GM18858 (cell line): ENCODE measurements around the gene LRRC9.
"Not testable (repeated sequence)": the region's sequence is repeated elsewhere in the genome, so short reads cannot be mapped to it uniquely, and the experiment has no call there.

Experiments used
- ATAC-seq: cut with Tn5 transposase; IDR thresholded peaks from one replicate; pipeline ENCODE4 v1.9.1; 2021; ENCODE audit not compliant: unreplicated experiment

Gene LRRC9

DNA sequence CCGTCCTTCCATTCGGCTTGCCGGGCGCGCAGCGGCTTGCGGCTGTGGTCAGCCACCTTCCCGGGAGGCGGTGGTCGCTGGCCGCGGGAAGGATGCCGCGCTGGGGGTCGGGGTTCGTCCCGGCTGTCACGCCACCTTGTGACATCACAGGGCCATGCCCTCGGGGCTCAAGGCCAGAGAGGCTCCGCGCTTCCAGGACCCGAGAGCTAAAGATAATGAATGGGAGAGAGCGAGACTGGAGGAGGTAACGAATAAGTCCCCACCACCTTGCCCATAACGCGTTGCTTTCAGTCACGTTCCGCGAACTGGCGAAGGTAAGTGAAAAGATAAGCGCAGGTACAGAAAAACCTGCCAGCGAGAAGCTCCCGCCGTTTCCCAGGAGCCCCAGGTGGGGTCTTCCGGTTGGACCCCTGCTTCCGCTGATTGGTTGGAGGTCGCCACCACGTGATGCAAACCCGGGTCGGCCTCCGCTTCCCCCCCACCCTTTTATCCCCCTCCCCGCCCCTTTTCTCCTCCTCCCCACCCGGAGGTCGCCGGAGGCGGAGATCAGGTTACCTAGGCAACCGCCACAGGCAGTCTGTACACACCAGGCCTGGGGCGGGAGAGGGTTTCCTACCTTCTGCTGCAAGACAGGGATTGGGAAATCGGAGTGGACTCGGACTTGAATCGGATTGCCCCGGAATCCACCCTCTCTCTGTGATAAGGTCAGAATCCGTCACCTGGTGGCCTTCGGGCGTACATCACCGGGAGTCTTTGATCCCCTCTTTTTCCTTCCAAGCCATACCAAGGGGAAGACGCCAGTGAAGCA lies at the start of gene LRRC9:
Gene LRRC9, plus strand, starts transcription at position 575 of the 808 bp plus-strand sequence.
- ATAC-seq, result no peak

GRCh38 chr14:59870277-59871165 lies 49.4 kb upstream of the LRRC9 start, which contains the start of gene RTN1:
RTN1 (minus strand) TSS chr14:59870776; CDS start chr14:59870630, 146 bp downstream.
- peak; percentile 39 for ATAC-seq

GRCh38 chr14:59871166-59871495 lies 48.8 kb upstream of the LRRC9 start:
- ATAC-seq, result no peak

GRCh38 chr14:59882957-59883356 lies 37.0 kb upstream of the LRRC9 start:
- ATAC-seq, result no peak

- no peak for ATAC-seq
Measured at GRCh38 chr14:59890676-59891075, 29.3 kb upstream of the LRRC9 start.

DNA sequence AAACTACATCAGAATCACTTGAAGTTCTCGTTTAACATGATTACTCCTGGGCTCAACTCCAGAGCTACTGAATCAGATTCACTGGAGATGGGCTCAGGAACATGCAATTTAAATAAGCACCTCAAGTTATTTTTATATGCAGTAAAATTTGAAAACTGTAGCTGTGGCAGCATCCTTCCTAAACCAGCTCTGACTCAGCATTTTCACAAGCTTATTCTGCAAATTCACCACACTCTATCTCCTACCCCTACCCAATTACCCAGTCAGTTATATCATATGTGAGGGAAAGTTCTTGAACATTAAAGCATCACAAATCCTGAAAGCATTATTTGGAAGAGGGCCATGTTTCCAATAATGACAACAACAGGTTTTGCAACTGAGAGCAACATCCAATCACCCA lies 24.2 kb upstream of the LRRC9 start:
- ATAC-seq, result no peak

DNA sequence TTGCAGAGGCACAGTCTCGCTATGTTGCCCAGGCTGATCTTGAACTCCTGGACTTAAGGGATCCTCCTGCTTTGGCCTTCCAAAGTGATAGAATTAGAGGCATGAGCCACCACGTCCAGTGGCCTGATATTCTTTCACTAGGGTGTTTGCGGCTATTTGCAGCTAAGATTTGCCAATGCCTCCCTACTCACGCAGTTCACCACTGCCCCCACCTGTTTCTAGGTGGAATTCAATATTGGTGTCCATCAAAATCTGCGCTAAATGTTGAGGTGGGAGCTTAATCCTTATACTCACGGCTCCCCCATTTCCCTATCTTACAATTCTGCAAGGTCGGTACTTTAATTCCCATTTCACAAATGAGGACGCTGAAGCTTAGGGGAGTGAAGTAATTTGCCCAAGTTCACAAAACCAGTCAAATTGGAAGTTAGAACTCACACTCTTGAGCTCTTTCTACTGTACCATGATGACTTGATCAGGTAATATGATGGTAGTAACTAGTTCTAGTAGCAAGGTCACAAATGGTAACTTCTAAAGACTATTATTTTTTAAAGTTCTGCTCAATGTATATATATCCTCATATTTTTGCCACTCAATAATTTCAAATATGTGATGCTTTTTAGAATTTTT lies 22.1 kb upstream of the LRRC9 start:
- no peak for ATAC-seq

GRCh38 chr14:59900556-59900955 lies 19.4 kb upstream of the LRRC9 start:
- no peak for ATAC-seq

- ATAC-seq, result no peak
Measured at GRCh38 chr14:59904184-59904583, 15.8 kb upstream of the LRRC9 start.

- ATAC-seq, result no peak
Measured at GRCh38 chr14:59905188-59905587, 14.8 kb upstream of the LRRC9 start.

- no peak for ATAC-seq
Measured at GRCh38 chr14:59912443-59912842, 7.5 kb upstream of the LRRC9 start.

- ATAC-seq, result no peak
Measured at GRCh38 chr14:59913187-59913586, 6.8 kb upstream of the LRRC9 start.

DNA sequence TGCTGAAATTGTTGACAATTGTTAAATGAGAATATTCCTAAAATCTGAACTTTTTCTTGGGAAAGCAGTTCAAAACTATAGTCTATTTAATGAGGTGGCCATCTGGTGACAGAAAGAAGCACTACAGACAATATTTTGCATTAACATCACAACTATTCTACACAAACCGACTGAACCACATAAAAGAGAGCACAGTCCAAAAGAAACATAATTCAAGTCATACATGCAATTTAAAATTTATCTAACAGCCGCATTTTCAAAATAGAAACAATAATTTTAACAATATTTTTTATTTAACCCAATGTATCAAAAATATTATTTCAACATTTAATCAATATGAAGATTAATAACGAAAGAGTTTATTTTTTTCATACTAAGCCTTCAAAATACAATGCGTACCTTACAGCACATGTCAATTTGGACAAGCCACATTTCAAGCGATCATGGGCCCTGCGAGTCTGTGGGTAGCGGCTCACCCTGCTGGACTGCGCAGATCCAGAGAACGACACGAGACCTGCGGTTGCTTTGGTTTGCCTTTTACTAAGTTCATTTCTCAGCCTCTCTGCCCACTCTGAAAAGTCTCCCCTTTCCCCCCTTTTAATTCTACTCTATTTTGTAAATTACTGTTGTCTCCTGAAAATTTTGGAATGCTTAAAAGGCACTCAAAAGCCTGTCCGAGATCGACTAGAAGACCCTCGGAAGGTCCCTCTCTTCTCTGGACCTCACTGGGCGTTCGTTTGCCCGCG lies 947 bp upstream of the LRRC9 start:
- ATAC-seq, result peak; percentile 49

DNA sequence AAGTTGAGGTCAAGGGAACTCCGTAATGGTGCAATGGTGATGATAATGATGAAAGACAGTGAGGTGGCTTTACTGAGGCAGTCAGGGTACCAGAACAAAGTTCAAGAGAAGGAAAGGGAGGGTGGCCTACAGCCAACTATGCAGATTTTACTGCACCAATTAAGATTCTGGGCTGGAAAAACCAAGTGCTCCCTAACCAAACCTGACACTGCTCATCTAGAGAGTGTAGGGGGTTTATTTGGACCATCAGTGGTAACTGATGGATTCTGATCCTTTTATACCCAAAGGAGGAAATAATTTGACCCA lies 387 bp downstream of the LRRC9 start:
- ATAC-seq, result no peak

- ATAC-seq, result no peak
Measured at GRCh38 chr14:59925797-59926196, 5.9 kb downstream of the LRRC9 start.

GRCh38 chr14:59926534-59926933 lies 6.6 kb downstream of the LRRC9 start:
- peak; percentile 71 for ATAC-seq

- no peak for ATAC-seq
Measured at GRCh38 chr14:59931237-59931636, 11.3 kb downstream of the LRRC9 start.

- no peak for ATAC-seq
Measured at GRCh38 chr14:59936145-59936544, 16.2 kb downstream of the LRRC9 start.

DNA sequence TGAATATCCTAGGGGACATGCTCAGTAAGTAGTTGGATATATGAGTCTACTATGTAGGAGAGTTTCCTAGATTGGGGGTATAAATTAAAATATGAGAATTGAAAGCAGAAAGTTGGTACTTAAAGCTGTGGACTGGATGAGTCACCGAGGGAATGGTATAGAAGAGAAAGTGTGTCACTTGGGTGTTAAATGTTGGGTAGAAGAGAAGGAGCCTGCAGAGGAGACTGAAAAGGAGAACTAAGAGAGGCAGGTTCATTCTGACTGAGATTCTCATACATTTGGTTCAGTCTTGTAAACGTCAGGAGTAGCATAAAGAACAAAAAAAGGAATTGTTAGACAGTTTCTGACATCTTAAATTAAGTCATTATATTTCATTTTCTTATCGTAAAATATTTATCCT lies 19.9 kb downstream of the LRRC9 start:
- ATAC-seq, result peak; percentile 90

GRCh38 chr14:59942296-59942862 lies 22.4 kb downstream of the LRRC9 start:
- ATAC-seq, result not testable (repeated sequence)

- no peak for ATAC-seq
Measured at GRCh38 chr14:59944909-59945308, 25.0 kb downstream of the LRRC9 start.
